Measurements from ENCODE around the gene GRAMD1B. TPM values are rescaled to one million over a fixed set of nuclear protein-coding genes. Genes with fewer than 3 reads are reported as not detected.

GRAMD1B gene
- total RNA-seq, 2 donors from 2014 or later: 0.66 to 3.4 TPM

GRCh38 chr11:123384116-123384515 lies 46.0 kb upstream of the GRAMD1B start:
- no peak for TF ChIP-seq CTCF (IDR thresholded peaks at IDR 0.05)
- TF ChIP-seq POLR2A (IDR thresholded peaks at IDR 0.05): no peak
- Histone ChIP-seq H3K4me1 (no peaks in the 10 kb centered on the region), H3K36me3 (replicated peaks in 1 of 2; ENCODE audit: insufficient read depth in 1 of 2, low read depth in 2 of 2) (no peaks in the 10 kb centered on the region), H3K4me3 (no peak overlapping the region), H3K27me3 (no peaks in the 10 kb centered on the region), H3K9me3 (no peaks in the 10 kb centered on the region), H3K27ac (no peak overlapping the region)
- no peak for ATAC-seq
- intact Hi-C loops (cut with DNase I): no loop called here
- DNase-seq: no peak

- 76 to 83% methylated on average over 9 of the region's 9 CpGs for WGBS, 2 donors
- H3K36me3 ChIP-seq (replicated peaks in 1 of 2; ENCODE audit: insufficient read depth in 1 of 2, low read depth in 2 of 2): no peaks in the 10 kb centered on the region
- no peaks in the 10 kb centered on the region for H3K9me3 ChIP-seq
- DNase-seq (no peak), ATAC-seq (no peak)
- no peak overlapping the region for H3K4me3 ChIP-seq
- TF ChIP-seq POLR2A (IDR thresholded peaks at IDR 0.05): no peak
- TF ChIP-seq CTCF (IDR thresholded peaks at IDR 0.05): no peak
- no peaks in the 10 kb centered on the region for H3K4me1 ChIP-seq
- intact Hi-C loops (cut with DNase I): no loop called here
- H3K27me3 ChIP-seq: no peaks in the 10 kb centered on the region
- H3K27ac ChIP-seq: no peak overlapping the region
These were observed 43.1 kb upstream of the GRAMD1B start for GRCh38 chr11:123386796-123387510.

GRCh38 chr11:123388640-123389039 lies 41.4 kb upstream of the GRAMD1B start:
- Histone ChIP-seq H3K4me1 (no peaks in the 10 kb centered on the region), H3K27me3 (no peaks in the 10 kb centered on the region), H3K36me3 (replicated peaks in 1 of 2; ENCODE audit: insufficient read depth in 1 of 2, low read depth in 2 of 2) (no peaks in the 10 kb centered on the region), H3K27ac (no peak overlapping the region), H3K4me3 (no peak overlapping the region), H3K9me3 (no peaks in the 10 kb centered on the region)
- no peak for TF ChIP-seq CTCF (IDR thresholded peaks at IDR 0.05)
- TF ChIP-seq POLR2A (IDR thresholded peaks at IDR 0.05): no peak
- ATAC-seq: no peak
- 78 to 80% methylated on average over 4 of the region's 4 CpGs for WGBS, 2 donors
- intact Hi-C loops (cut with DNase I): no loop called here
- no peak for DNase-seq

GRCh38 chr11:123390146-123390545 lies 39.9 kb upstream of the GRAMD1B start:
- ATAC-seq (no peak), DNase-seq (no peak)
- TF ChIP-seq CTCF (IDR thresholded peaks at IDR 0.05): no peak
- TF ChIP-seq POLR2A (IDR thresholded peaks at IDR 0.05): no peak
- Histone ChIP-seq H3K4me1 (no peaks in the 10 kb centered on the region), H3K27me3 (no peaks in the 10 kb centered on the region), H3K9me3 (no peaks in the 10 kb centered on the region), H3K27ac (no peak overlapping the region), H3K36me3 (replicated peaks in 1 of 2; ENCODE audit: insufficient read depth in 1 of 2, low read depth in 2 of 2) (no peaks in the 10 kb centered on the region), H3K4me3 (no peak overlapping the region)
- intact Hi-C loops (cut with DNase I): no loop called here
- WGBS, 2 donors: 59 to 72% methylated on average over 4 of the region's 4 CpGs
